DND-41 (cell line): ENCODE results near the gene BCL7C.

Experiments used
- EZH2 ChIP-seq: IDR thresholded peaks from 3 replicates; pipeline ENCODE4 v1.6.1; 2012; ENCODE audit warnings: borderline replicate concordance, low read depth, mild to moderate bottlenecking, moderate library complexity, low read length, inconsistent platforms; ENCODE audit not compliant: severe bottlenecking
- TF ChIP-seq, protein P1 (sequence below): IDR thresholded peaks from 2 replicates; pipeline ENCODE4 v1.5.1; 2012; ENCODE audit warnings: borderline replicate concordance, low read length, moderate library complexity, mild to moderate bottlenecking; ENCODE audit not compliant: poor library complexity, severe bottlenecking; ENCODE audit errors: extremely low read depth

DNA sequence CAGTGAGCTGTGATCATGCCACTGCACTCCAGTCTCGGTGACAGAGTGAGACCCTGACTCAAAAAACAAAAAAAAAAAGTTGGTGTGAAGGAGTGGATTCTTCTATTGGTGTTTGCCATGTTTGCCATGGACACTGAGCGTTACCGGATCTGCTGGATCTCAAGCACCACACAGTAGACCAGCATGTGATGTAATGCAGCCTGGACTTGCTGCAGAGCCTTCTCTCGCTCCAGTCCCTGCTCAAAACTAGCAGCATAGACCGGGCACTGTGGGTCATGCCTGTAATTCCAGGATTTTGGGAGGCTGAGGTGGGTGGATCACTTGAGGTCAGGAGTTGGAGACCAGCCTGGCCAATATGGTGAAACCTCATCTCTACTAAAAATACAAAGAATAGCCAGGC, 50.4 kb downstream of the BCL7C start:
- no peak for TF ChIP-seq EZH2
- TF ChIP-seq, protein P1, sequence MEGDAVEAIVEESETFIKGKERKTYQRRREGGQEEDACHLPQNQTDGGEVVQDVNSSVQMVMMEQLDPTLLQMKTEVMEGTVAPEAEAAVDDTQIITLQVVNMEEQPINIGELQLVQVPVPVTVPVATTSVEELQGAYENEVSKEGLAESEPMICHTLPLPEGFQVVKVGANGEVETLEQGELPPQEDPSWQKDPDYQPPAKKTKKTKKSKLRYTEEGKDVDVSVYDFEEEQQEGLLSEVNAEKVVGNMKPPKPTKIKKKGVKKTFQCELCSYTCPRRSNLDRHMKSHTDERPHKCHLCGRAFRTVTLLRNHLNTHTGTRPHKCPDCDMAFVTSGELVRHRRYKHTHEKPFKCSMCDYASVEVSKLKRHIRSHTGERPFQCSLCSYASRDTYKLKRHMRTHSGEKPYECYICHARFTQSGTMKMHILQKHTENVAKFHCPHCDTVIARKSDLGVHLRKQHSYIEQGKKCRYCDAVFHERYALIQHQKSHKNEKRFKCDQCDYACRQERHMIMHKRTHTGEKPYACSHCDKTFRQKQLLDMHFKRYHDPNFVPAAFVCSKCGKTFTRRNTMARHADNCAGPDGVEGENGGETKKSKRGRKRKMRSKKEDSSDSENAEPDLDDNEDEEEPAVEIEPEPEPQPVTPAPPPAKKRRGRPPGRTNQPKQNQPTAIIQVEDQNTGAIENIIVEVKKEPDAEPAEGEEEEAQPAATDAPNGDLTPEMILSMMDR = no peak
